ENCODE measurements around the gene HYAL1.
"Not testable (repeated sequence)": the region's sequence is repeated elsewhere in the genome, so short reads cannot be mapped to it uniquely, and the experiment has no call there.

The HYAL1 gene

DNA sequence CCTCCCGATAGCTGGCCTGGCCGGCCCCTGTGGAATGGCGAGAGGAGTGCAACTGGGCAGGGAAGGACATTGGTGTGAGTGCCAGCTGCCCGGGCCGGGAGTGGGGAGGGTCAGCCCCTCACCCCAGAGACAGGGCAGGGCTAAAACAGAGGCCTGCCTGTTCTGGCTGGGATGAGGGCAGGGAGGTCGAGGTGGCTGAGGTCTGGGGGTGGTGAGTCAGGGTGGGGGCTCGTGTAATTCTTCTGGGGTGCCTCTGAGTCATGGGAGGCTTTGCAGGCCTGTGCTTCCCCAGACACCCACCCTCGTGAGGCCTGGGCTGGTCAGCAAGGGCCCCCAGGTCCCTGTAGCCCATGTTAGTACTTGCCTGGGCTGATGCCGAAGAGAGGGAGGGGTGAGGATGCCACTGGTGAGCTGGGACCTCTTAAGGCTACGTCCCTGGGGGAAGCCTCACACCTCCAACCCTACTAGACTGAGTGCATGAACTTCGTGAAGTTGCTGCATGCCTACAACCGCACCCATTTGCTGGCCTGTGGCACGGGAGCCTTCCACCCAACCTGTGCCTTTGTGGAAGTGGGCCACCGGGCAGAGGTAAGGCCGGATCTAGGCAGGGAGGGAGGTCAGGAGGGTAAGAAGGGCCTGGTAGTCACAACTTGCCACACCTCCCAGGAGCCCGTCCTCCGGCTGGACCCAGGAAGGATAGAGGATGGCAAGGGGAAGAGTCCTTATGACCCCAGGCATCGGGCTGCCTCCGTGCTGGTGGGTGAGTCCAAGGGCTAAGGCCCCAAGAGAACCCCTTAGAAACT, 32.8 kb downstream of the HYAL1 start:
- no peak for DNase-seq

DNA sequence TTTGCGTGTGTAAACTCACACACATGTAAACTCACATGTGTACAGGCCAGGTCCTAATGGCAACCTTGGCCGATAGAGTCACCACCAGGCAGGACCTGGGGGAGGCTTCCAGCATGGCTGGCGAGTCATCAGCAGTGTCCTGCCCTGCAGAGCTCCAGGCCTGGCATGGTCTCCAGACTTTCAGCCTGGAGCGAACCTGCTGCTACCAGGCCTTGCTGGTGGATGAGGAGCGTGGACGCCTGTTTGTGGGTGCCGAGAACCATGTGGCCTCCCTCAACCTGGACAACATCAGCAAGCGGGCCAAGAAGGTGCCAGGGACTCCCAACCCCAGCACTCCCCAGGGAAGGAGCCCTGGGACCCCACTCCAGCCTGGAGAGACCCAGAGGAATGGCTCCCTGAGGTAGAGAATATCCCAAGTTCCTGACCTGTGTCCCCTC, 33.4 kb downstream of the HYAL1 start:
- no peak for DNase-seq

DNA sequence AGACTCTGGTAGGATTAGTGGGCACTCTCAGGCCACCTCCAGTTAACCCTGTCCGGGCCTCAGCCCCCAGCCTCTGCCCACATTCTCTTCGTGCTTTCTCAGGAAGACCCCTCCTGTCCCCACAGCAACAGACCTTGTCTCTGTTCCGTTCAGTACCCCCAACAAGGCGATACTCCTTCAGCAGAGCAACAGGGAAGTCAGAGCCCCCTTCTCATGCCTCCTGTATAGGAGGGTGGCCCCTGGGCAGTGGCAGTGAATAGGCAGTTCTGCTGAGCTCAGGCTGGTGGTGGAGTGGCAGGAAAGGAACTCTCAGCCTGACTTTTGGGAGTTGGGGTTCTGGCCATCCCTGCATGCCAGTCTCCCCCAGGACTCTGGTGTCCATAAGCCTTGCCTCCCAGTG, 33.9 kb downstream of the HYAL1 start:
- DNase-seq, result no peak

GRCh38 chr3:50268703-50269451, 34.5 kb downstream of the HYAL1 start, which contains the start of gene SEMA3B:
Gene SEMA3B, plus strand, starts transcription at chr3:50269147. Its CDS starts 94 bp downstream, at chr3:50269241.
- no peak for DNase-seq

- no peak for DNase-seq
Measured at GRCh38 chr3:50268276-50268675, 35.1 kb downstream of the HYAL1 start.

GRCh38 chr3:50267280-50267913, 36.0 kb downstream of the HYAL1 start:
- no peak for DNase-seq

DNA sequence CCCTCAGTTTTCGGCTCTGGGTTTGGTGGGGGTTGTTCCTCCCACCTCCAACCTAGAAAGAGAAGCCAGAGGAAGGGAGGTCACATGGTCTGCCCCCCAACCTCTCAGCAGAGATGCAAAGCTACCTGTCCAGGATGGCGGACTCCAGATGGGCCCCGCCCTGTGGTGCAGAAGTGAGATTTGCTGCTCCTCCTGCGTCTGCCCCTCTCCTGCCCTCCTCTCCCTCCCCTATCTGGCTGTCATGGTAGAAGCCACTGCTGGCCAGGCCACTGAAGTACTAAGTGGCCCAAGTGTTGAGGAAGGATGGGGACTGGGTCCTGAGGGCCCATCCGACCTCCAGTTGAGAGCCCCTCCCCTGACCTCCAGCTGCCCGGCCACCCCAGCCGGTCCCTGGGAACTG, 36.5 kb downstream of the HYAL1 start:
- DNase-seq, result no peak

GRCh38 chr3:50266017-50266416, 37.4 kb downstream of the HYAL1 start:
- DNase-seq, result no peak

- DNase-seq, result no peak
Measured at GRCh38 chr3:50265571-50265970, 37.8 kb downstream of the HYAL1 start.

GRCh38 chr3:50264964-50265485, 38.3 kb downstream of the HYAL1 start:
- DNase-seq, result no peak

DNA sequence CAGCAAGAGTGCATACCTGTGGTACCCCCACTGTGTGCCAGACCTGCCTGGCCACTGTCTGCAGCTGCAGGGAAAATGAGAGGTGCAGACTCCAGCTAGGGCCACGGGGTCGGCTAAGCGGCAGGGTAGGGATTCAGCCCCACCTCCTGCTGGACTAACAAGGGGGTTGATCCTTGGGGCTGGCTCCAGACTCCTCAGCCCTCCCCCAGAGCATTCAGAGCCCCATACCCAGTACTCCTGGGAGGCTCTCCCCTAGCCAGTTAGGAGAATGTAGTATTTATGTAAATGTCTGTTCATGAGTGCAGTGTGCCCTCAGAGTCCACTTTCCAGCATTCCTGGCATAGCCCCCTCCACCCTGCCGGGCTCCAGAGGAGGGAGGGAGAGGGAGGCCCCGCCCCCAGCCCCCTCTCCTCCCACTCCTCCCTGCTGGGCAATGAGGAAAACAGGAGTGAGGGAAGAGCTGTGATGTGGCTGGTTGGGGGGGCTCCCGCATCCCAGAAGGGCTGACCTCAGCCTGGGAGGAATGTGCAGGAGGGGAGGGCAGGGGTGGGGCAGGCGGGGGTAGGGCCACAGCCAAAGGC, 38.9 kb downstream of the HYAL1 start:
- no peak for DNase-seq

DNA sequence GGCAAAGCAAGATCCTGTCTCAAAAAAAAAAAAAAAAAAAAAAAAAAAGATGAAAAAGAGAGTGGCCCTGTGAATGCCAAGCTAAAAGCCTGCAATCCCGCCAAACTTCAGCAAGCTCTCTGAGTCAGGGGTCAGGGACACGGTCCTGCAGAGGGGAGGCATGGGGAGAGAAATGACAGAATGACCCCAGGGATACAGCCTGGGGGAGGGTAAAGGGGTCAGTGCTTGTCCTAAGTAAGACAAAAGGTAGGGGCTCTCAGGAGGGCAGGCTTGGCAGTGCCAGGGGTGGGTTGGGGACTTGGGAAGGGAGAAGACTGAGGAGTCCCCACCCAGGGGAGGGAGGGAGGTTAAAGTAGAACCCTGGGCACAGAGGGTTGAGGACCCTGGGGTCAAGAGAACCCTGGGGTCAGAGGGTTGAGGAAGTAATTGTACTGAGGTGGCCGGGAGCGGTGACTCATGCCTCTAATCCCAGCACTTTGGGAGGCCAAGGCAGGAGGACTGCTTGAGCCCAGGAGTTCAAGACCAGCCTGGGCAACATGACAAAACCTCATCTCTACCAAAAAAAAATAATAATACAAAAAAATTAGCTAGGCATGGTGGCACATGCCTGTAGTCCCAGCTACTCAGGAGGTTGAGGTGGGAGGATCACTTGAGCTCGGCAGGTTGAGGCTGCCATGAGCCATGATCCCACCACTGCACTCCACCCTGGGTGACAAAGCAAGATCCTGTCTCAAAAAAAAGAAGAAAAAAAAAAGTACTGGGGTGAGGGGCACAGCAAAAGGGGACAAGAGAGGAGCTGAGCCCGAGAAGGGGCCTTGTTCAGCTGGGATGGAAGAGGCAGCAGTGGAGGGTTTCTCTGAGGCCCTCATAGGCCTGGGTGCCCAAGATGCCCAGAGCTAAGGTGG, 39.6 kb downstream of the HYAL1 start:
- DNase-seq, result no peak

DNA sequence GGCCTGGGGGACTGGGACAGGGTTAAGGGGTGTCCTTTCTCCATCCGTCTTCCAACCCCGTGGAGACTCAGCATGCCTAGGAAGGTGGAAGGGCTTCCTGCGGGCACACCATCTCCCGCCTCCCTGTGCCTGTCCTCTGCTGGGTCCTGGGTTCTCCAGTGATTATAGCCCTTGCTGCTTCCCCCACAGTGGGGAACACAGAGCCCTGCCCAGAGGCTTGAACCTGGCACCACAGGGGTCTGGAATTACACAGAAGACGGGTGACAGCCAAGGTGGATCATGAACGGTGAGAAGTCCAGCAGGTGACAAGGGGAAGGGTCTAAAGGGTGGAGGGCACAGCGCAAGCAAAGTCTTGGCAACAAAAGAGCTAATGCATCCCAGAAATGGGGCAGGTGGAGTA, 40.6 kb downstream of the HYAL1 start:
- DNase-seq, result no peak

DNA sequence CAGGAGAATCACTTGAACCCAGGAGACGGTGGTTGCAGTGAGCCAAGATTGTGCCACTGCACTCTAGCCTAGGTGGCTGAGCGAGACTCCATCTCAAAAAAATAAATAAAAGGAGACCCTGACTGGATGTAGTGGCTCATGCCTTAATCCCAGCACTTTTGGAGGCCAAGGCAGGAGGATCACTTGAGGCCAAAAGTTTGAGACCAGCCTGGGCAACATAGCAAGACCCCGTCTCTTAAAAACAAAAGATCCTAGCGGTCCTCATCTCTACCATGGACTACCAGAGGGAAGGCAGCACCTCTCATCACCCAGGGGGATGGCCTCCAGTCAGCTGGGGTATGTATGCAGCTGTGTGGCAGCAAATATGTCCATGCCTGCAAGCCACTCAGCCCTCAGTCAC, 41.2 kb downstream of the HYAL1 start:
- DNase-seq, result not testable (repeated sequence)

- no peak for DNase-seq
Measured at GRCh38 chr3:50261505-50261904, 41.9 kb downstream of the HYAL1 start.

- DNase-seq, result no peak
Measured at GRCh38 chr3:50260942-50261441, 42.4 kb downstream of the HYAL1 start.

- DNase-seq, result peak; percentile 9 to 62
Measured at GRCh38 chr3:50260027-50260941, 43.1 kb downstream of the HYAL1 start.

- DNase-seq, result no peak
Measured at GRCh38 chr3:50259432-50260026, 43.8 kb downstream of the HYAL1 start.

DNA sequence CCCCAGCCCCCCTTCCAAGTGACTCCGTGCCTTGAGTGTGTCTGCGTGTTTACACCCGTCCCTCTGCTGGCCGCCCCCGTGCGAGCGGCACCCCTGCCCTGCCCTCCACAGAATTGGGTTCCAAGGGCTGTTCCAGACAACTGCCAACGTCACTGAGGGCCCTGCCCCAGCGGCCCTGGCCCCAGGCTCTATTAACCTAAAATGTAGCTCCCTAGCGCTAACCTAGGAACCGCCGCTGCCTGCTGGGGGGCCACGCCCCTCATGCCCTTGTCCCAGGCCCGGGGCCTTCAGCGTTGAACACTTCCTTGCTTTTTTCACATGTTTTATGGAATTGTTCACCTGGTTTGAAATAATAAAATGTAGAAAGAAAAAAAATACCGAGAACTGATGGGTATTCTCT, 44.4 kb downstream of the HYAL1 start:
- DNase-seq, result no peak

DNA sequence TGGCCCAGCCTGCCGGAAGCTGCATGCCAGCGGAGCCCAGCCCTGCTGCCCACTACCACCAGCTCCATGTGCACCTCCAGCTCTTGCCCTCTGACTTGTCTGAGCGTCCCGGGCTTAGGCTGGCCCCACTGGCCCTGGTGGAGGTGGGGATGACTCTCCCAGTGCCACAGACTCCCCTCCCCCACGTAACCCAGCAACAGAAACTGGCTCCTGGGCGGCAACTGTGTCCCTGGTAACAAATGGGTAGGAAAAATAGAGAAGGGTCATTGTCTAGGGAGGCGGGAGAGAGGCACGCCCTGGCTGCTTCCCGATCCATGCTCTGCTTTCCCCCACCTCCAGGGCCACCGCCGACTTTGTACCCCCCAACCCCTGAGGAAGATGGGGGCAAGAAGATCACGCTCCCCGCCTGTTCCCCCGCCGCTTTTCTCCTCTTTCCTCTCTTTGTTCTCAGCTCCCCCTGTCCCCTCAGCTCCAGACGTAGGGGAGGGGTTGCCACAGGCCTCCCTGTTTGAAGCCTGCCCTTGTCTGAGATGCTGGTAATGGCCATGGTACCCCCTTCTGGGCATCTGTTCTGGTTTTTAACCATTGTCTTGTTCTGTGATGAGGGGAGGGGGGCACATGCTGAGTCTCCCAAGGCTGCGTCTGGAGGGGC, 45.2 kb downstream of the HYAL1 start:
- no peak for DNase-seq

Measured in cerebellar nuclear complex (tissue), 1 donor.